GM12878 (cell line): Measurements from ENCODE around the gene DCTPP1. TPM values are rescaled to one million over a fixed set of nuclear protein-coding genes. Genes with fewer than 3 reads are reported as not detected.

ENCODE experiments used
- ATAC-seq: fragments of 200-7000 bp; cut with Tn5 transposase; 3 replicates; pipeline ENCODE4 v1.9.1; 2020; ENCODE audit warnings: mild to moderate bottlenecking, moderate library complexity
- Bru-seq: library from RNA; stranded (reverse); fragments of 400-500 nt; gene quantifications from one replicate; lab custom pipeline; 2021; lab: Mats Ljungman, UMichigan
- BruChase-seq, 2 experiments: library from RNA; stranded (reverse); fragments of 400-500 nt; gene quantifications; one replicate each; lab custom pipeline; 2021; lab: Mats Ljungman, UMichigan
- BruUV-seq: library from RNA; stranded (reverse); fragments of 400-500 nt; replicated peaks from 2 replicates; lab custom pipeline; 2021; lab: Mats Ljungman, UMichigan
- CTCF ChIA-PET: fragments of 300-600 bp; sonication (Branson Sonifier 250); formaldehyde crosslinking; extraction: SDS; loops from one replicate; lab custom pipeline; 2021; ENCODE audit warnings: inconsistent platforms; lab: Yijun Ruan, JAX
- POLR2A ChIA-PET: fragments of 350-600 bp; formaldehyde crosslinking; extraction: SDS; loops from one replicate; lab custom pipeline; 2021; ENCODE audit warnings: inconsistent platforms; lab: Charles Lee
- RAD21 ChIA-PET: fragments of 300-600 bp; sonication (Branson Sonifier 250); formaldehyde crosslinking; loops from one replicate; lab custom pipeline; 2023; ENCODE audit warnings: antibody characterized with exemption; ENCODE audit not compliant: unreplicated experiment; lab: Charles Lee
- SMC1A ChIA-PET: fragments of 300-600 bp; sonication (Branson Sonifier 250); formaldehyde crosslinking; loops from one replicate; lab custom pipeline; 2023; ENCODE audit not compliant: unreplicated experiment, uncharacterized antibody; lab: Charles Lee
- DNase-seq: peaks from one replicate; pipeline ENCODE4 v3.0.0-alpha.2; 2011; ENCODE audit warnings: low read depth, low spot score
- FAIRE-seq: peaks from 3 replicates; lab custom pipeline; 2011; peaks lifted over from hg19 to GRCh38; lab: Jason Lieb, UNC
- H2AFZ ChIP-seq: 2 replicates; pipeline ENCODE4 v1.6.0; 2011; ENCODE audit warnings: low read depth, low read length, control low read depth; ENCODE audit not compliant: control insufficient read depth
- H3K27ac ChIP-seq: 2 replicates; pipeline ENCODE4 v1.5.1; 2011; ENCODE audit warnings: control low read depth; ENCODE audit not compliant: control insufficient read depth, insufficient read depth
- H3K27me3 ChIP-seq, 2 experiments: replicated peaks in 1 of 2; 2 replicates each; pipeline versions ENCODE4 v1.6.0 to v1.6.1; 2011; ENCODE audit warnings: low read length in 1 of 2; ENCODE audit not compliant: control insufficient read depth in 2 of 2, insufficient read depth in 2 of 2
- H3K36me3 ChIP-seq, 2 experiments: 2 replicates each; pipeline ENCODE4 v1.5.1; 2011; ENCODE audit warnings: low read length in 1 of 2; ENCODE audit not compliant: control insufficient read depth in 2 of 2, insufficient read depth in 2 of 2
- H3K4me1 ChIP-seq: 2 replicates; pipeline ENCODE4 v1.6.1; 2011; ENCODE audit warnings: mild to moderate bottlenecking, low read length, moderate library complexity, mixed read lengths; ENCODE audit not compliant: control insufficient read depth, insufficient read depth
- H3K4me2 ChIP-seq: 2 replicates; pipeline ENCODE4 v1.6.0; 2011; ENCODE audit warnings: control low read depth; ENCODE audit not compliant: control insufficient read depth, insufficient read depth
- H3K4me3 ChIP-seq: fragments of 200-600 bp; sonication (generic); 2 replicates; pipeline ENCODE4 v1.5.1; 2016
- H3K79me2 ChIP-seq: 2 replicates; pipeline ENCODE4 v1.6.0; 2011; ENCODE audit warnings: low read length; ENCODE audit not compliant: control insufficient read depth, insufficient read depth
- H3K9ac ChIP-seq: 2 replicates; pipeline ENCODE4 v1.8.0; 2011; ENCODE audit warnings: low read length, control low read depth, mixed read lengths; ENCODE audit not compliant: control insufficient read depth, insufficient read depth
- H3K9me3 ChIP-seq: replicated peaks from 3 replicates; pipeline ENCODE4 v1.5.1; 2011; ENCODE audit warnings: mild to moderate bottlenecking, low read length; ENCODE audit not compliant: control insufficient read depth, insufficient read depth
- H4K20me1 ChIP-seq: 2 replicates; pipeline ENCODE4 v1.6.0; 2011; ENCODE audit not compliant: control insufficient read depth, insufficient read depth
- CHD4 ChIP-seq: fragments of 200-600 bp; sonication (generic); IDR thresholded peaks from 2 replicates; pipeline ENCODE4 v1.6.1; 2016; ENCODE audit warnings: mild to moderate bottlenecking
- EED ChIP-seq: sonication (generic); IDR thresholded peaks from 2 replicates; pipeline ENCODE4 v1.6.1; 2016; ENCODE audit warnings: antibody characterized with exemption, low read depth
- SMARCA5 ChIP-seq: fragments of 450-650 bp; IDR thresholded peaks from 2 replicates; pipeline ENCODE4 v1.6.1; 2017; ENCODE audit warnings: mild to moderate bottlenecking
- SUZ12 ChIP-seq: fragments of 200-600 bp; sonication (generic); IDR thresholded peaks from one replicate; pipeline ENCODE4 v1.6.1; 2018; ENCODE audit warnings: antibody characterized with exemption, mild to moderate bottlenecking; ENCODE audit not compliant: unreplicated experiment
- WRNIP1 ChIP-seq: IDR thresholded peaks from 2 replicates; pipeline ENCODE4 v1.6.1; 2011; ENCODE audit warnings: low read depth, low read length, improper control_type of control experiment, borderline replicate concordance
- ZNF24 ChIP-seq: fragments of 450-650 bp; IDR thresholded peaks from 2 replicates; pipeline ENCODE4 v1.6.1; 2017; ENCODE audit warnings: antibody characterized with exemption, mild to moderate bottlenecking
- WGBS: methylation state at CpG from one replicate; pipeline ENCODE4 v1.1.6; 2016; ENCODE audit warnings: low lambda C conversion rate; ENCODE audit not compliant: insufficient replicate concordance, insufficient coverage; ENCODE audit errors: missing lambda C conversion rate; 5-methylcytosine and 5-hydroxymethylcytosine counted together
- in situ Hi-C: fragments of 300-500 bp; cut with MboI; formaldehyde crosslinking; loops from 9 replicates; pipeline ENCODE4 v1.14.3; 2018; ENCODE audit warnings: mixed read lengths
- intact Hi-C: fragments of 100-400 bp; cut with micrococcal nuclease; formaldehyde crosslinking; loops from one replicate; pipeline ENCODE4 v1.14.2; 2022; ENCODE audit not compliant: unreplicated experiment
- long read RNA-seq, 2 experiments: library from polyadenylated mRNA; unstranded; transcript quantifications; one replicate each; pipeline ENCODE4 v2.0.0, GENCODE V29; 2019 to 2020
- polyA minus RNA-seq, 3 experiments: library from RNA; depleted of rRNA, polyadenylated mRNA; stranded (reverse); fragments of >200 nt; gene quantifications; 2 replicates each; pipeline ENCODE4 v1.2.3, GENCODE V29; 2011
- polyA plus RNA-seq, 11 experiments: library from polyadenylated mRNA; depleted of rRNA in 4 of 11; unstranded in 6 of 11; stranded (reverse) in 5 of 11; fragments of >200 nt; fragmentation: Nextera tagmentation in 4 of 11; fragmentation: Illumina TruSeq in 1 of 11; extraction: Ambion mirVana in 4 of 11; extraction: Trizol in 1 of 11; gene quantifications; 1 replicate in 1 of 11; 2 replicates in 10 of 11; pipeline versions ENCODE4 v1.2.1 to v1.2.3, GENCODE V29; 2011 to 2016; ENCODE audit warnings: inconsistent platforms in 2 of 11, missing spikeins in 2 of 11, low read depth in 1 of 11
- total RNA-seq, 4 experiments: library from RNA; depleted of rRNA in 3 of 4; stranded (reverse); fragments of >200 nt in 3 of 4; fragmentation: Illumina TruSeq in 1 of 4; extraction: Trizol in 1 of 4; gene quantifications; 2 replicates each; pipeline versions ENCODE4 v1.2.1 to v1.2.3, GENCODE V29; 2013 to 2021
- TF ChIP-seq, protein P1 (sequence below): IDR thresholded peaks from 2 replicates; pipeline ENCODE4 v1.6.1; 2012; ENCODE audit warnings: improper control_type of control experiment, low read depth, low read length; ENCODE audit not compliant: insufficient replicate concordance
- TF ChIP-seq, protein P2 (sequence below): fragments of 450-650 bp; formaldehyde crosslinking; IDR thresholded peaks from 2 replicates; pipeline ENCODE4 v1.4.0; 2022; ENCODE audit warnings: mild to moderate bottlenecking, moderate library complexity

DCTPP1 gene
- 7.6 and 7.8 TPM in 2 replicates for total RNA-seq (2013; cell fraction: nucleolus; rRNA removed)
- 82.2 and 93.4 TPM in 2 replicates for total RNA-seq (2014; rRNA removed)
- 64.3 and 72.1 TPM in 2 replicates for total RNA-seq (2014; rRNA removed; fragmentation: Illumina TruSeq; extraction: Trizol)
- total RNA-seq (2021) = 151 and 157 TPM in 2 replicates
- 46.9 TPM for polyA plus RNA-seq (2011; ENCODE audit: low read depth)
- 142 and 183 TPM in 2 replicates for polyA plus RNA-seq (2011; rRNA removed)
- 179 and 225 TPM in 2 replicates for polyA plus RNA-seq (2011; cell fraction: cytosol; rRNA removed)
- 72.2 and 89.4 TPM in 2 replicates for polyA plus RNA-seq (2011; cell fraction: nucleus; rRNA removed)
- polyA plus RNA-seq (2012) = 52.7 and 68.5 TPM in 2 replicates
- 88.1 and 117 TPM in 2 replicates for polyA plus RNA-seq (2014; fragmentation: Illumina TruSeq; extraction: Trizol)
- polyA plus RNA-seq (2014; fragmentation: Nextera tagmentation; extraction: Ambion mirVana) = 100 to 1,000 TPM in 1 of 2 experiments, 10 to 100 TPM in 1; 76.6 to 162 TPM
- 173 and 179 TPM in 2 replicates for polyA plus RNA-seq (2014; rRNA removed)
- 100 to 1,000 TPM; 255 to 266 TPM for polyA plus RNA-seq (2016; fragmentation: Nextera tagmentation; extraction: Ambion mirVana)
- 47.4 and 64.3 TPM in 2 replicates for polyA minus RNA-seq (2011; rRNA and poly(A)+ RNA removed)
- 30.2 and 34.3 TPM in 2 replicates for polyA minus RNA-seq (2011; cell fraction: cytosol; rRNA and poly(A)+ RNA removed)
- polyA minus RNA-seq (2011; cell fraction: nucleus; rRNA and poly(A)+ RNA removed) = 10.6 and 17.2 TPM in 2 replicates
- percentile 70 among the genes with signal in this experiment for Bru-seq, nascent RNA
- BruChase-seq, experiment 1, labeled RNA remaining after a 6-hour chase = percentile 88 among the genes with signal in this experiment
- BruChase-seq, experiment 2, labeled RNA remaining after a 2-hour chase = percentile 84 among the genes with signal in this experiment
- long read RNA-seq, experiment 1, transcript DCTPP1-201 (3 exons, 1,222 nt) = major isoform, 237 of 248 reads
- long read RNA-seq, experiment 1, transcript DCTPP1-204 (2 exons, 853 nt) = minor isoform, 6 of 248 reads
- long read RNA-seq, experiment 1, partial matches to known transcripts = 0 of 248 reads
- long read RNA-seq, experiment 1, other reads (novel, unspliced or antisense) = 4 of 248 reads
- long read RNA-seq, experiment 2, transcript DCTPP1-201 (3 exons, 1,222 nt) = major isoform, 266 of 289 reads
- long read RNA-seq, experiment 2, transcript DCTPP1-204 (2 exons, 853 nt) = minor isoform, 10 of 289 reads
- long read RNA-seq, experiment 2, partial matches to known transcripts = 0 of 289 reads
- long read RNA-seq, experiment 2, other reads (novel, unspliced or antisense) = 9 of 289 reads

DNA sequence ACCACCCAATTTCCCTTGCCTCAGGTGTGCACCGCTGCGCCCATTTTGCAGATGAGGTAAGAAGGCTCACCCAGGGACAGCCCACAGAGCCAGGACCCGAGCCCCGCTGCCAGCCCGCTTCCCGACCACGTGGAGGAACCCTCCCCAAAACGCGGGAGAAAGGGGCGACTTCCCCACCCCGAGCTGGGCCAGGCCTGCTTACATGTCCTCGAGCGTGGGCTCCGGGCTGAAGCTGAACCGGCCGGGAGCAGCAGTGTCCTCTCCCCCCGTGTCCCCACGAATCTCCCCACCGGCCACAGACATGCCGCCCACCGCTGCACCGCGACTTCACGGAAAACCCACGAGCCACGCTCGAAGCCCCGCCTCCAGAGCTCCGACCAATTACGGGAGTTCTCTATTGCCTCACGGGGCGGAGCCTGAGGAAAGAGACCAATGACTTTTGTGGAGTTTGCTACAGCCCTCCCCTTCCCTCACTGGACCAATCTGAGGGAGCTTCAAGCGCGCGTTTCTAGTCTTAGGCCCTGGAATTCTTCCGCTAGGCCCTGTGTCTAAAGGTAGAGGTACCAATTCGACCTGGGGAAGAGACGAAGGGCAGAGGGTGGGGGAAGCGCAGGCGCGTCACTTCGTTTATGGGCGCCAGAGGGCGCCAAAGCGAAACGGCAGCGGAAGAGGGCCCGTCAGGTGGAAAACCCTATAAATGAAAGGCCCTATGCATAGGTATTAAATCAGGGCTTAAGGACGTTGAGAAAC, at the start of gene DCTPP1:
DCTPP1 (minus strand) TSS at position 353 of the 750 bp plus-strand sequence; CDS start at position 303, 50 bp downstream.
- no peaks in the 10 kb centered on the region for H3K9me3 ChIP-seq
- CTCF ChIA-PET = interaction anchor here (0.6 to 5.0 kb wide), 62 partner anchors 10 to 340 kb away, joined by 3 to 89 read pairs (median 6); partner anchors contain the start of genes FBRS, ITGAL, SEPHS2 and TBC1D10B
- ATAC-seq = peak; percentile 98
- POLR2A ChIA-PET = interaction anchor here (0.6 to 2.0 kb wide), 37 partner anchors 9 to 338 kb away, joined by 3 to 23 read pairs (median 4); partner anchors contain the start of genes FBRS, ITGAL, TBC1D10B and TBX6
- H3K79me2 ChIP-seq = peaks cover 21% of the 10 kb centered on the region
- H3K36me3 ChIP-seq = peaks cover 0 to under 1% of the 10 kb centered on the region in 2 experiments; a peak in 2 of 4 replicates
- intact Hi-C loops = loop anchor here (1.0 to 2.0 kb wide), 6 partner anchors 29 to 199 kb away; partner anchors contain the start of genes ZNF747 and ZNF768
- H3K9ac ChIP-seq = peak within 1 kb of the TSS; percentile 90
- H3K4me3 ChIP-seq = peak within 1 kb of the TSS; percentile 93
- H3K27ac ChIP-seq = peak within 1 kb of the TSS; percentile 81
- no TSS peak for BruUV-seq
- peaks cover 13% of the 10 kb centered on the region for H3K4me1 ChIP-seq
- in situ Hi-C loops = no loop called here
- H4K20me1 ChIP-seq = no peaks in the 10 kb centered on the region
- peak within 1 kb of the TSS; percentile 95 for H2AFZ ChIP-seq
- peak; percentile 99 for DNase-seq
- H3K4me2 ChIP-seq = peak within 1 kb of the TSS; percentile 96
- under 1% methylated on average over 49 of the region's 49 CpGs for WGBS
- SMC1A ChIA-PET = interaction anchor here (0.6 to 6.1 kb wide), 47 partner anchors 8 to 338 kb away, joined by 3 to 64 read pairs (median 5); partner anchors contain the start of genes ITGAL, TBX6, ZNF48 and ZNF689
- peak; percentile 96 for FAIRE-seq
- H3K27me3 ChIP-seq = no peaks in the 10 kb centered on the region
- RAD21 ChIA-PET = interaction anchor here (0.6 to 3.9 kb wide), 56 partner anchors 10 to 612 kb away, joined by 3 to 129 read pairs (median 4); partner anchors contain the start of genes ALDOA, CORO1A, ITGAL and PRR14
- TF ChIP-seq, protein P1, sequence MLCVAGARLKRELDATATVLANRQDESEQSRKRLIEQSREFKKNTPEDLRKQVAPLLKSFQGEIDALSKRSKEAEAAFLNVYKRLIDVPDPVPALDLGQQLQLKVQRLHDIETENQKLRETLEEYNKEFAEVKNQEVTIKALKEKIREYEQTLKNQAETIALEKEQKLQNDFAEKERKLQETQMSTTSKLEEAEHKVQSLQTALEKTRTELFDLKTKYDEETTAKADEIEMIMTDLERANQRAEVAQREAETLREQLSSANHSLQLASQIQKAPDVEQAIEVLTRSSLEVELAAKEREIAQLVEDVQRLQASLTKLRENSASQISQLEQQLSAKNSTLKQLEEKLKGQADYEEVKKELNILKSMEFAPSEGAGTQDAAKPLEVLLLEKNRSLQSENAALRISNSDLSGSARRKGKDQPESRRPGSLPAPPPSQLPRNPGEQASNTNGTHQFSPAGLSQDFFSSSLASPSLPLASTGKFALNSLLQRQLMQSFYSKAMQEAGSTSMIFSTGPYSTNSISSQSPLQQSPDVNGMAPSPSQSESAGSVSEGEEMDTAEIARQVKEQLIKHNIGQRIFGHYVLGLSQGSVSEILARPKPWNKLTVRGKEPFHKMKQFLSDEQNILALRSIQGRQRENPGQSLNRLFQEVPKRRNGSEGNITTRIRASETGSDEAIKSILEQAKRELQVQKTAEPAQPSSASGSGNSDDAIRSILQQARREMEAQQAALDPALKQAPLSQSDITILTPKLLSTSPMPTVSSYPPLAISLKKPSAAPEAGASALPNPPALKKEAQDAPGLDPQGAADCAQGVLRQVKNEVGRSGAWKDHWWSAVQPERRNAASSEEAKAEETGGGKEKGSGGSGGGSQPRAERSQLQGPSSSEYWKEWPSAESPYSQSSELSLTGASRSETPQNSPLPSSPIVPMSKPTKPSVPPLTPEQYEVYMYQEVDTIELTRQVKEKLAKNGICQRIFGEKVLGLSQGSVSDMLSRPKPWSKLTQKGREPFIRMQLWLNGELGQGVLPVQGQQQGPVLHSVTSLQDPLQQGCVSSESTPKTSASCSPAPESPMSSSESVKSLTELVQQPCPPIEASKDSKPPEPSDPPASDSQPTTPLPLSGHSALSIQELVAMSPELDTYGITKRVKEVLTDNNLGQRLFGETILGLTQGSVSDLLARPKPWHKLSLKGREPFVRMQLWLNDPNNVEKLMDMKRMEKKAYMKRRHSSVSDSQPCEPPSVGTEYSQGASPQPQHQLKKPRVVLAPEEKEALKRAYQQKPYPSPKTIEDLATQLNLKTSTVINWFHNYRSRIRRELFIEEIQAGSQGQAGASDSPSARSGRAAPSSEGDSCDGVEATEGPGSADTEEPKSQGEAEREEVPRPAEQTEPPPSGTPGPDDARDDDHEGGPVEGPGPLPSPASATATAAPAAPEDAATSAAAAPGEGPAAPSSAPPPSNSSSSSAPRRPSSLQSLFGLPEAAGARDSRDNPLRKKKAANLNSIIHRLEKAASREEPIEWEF = no peak
- TF ChIP-seq SMARCA5 (peak; percentile 73), CHD4 (no peak), ZNF24 (no peak), SUZ12 (no peak), WRNIP1 (peak; percentile 5; the same call in 1 of the 2 replicates), EED (no peak)
- TF ChIP-seq, protein P2, sequence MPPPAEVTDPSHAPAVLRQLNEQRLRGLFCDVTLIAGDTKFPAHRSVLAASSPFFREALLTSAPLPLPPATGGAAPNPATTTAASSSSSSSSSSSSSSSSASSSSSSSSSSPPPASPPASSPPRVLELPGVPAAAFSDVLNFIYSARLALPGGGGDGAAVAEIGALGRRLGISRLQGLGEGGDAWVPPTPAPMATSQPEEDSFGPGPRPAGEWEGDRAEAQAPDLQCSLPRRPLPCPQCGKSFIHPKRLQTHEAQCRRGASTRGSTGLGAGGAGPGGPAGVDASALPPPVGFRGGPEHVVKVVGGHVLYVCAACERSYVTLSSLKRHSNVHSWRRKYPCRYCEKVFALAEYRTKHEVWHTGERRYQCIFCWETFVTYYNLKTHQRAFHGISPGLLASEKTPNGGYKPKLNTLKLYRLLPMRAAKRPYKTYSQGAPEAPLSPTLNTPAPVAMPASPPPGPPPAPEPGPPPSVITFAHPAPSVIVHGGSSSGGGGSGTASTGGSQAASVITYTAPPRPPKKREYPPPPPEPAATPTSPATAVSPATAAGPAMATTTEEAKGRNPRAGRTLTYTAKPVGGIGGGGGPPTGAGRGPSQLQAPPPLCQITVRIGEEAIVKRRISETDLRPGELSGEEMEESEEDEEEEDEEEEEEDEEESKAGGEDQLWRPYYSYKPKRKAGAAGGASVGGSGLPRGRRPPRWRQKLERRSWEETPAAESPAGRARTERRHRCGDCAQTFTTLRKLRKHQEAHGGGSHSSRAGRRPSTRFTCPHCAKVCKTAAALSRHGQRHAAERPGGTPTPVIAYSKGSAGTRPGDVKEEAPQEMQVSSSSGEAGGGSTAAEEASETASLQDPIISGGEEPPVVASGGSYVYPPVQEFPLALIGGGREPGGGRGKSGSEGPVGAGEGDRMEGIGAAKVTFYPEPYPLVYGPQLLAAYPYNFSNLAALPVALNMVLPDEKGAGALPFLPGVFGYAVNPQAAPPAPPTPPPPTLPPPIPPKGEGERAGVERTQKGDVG (CRISPR knock-in tag) = no peak
